Retinal pigment epithelial cell (primary cell): ENCODE results near the gene FLII.

Experiments used
- DNase-seq: peaks from one replicate; pipeline ENCODE4 v3.0.0-alpha.2; 2010; ENCODE audit warnings: low read depth
- H3K4me3 ChIP-seq: 2 replicates; pipeline ENCODE4 v1.5.1; 2011; ENCODE audit warnings: mild to moderate bottlenecking, low read length, control low read depth, moderate library complexity
- TF ChIP-seq, protein P1 (sequence below): conservative IDR thresholded peaks from 2 replicates; pipeline ENCODE4 v1.5.1; 2011; ENCODE audit warnings: low read depth, low read length, control low read depth, inconsistent platforms

The FLII gene

GRCh38 chr17:18254888-18255649 lies 3.5 kb downstream of the FLII start:
- TF ChIP-seq, protein P1, sequence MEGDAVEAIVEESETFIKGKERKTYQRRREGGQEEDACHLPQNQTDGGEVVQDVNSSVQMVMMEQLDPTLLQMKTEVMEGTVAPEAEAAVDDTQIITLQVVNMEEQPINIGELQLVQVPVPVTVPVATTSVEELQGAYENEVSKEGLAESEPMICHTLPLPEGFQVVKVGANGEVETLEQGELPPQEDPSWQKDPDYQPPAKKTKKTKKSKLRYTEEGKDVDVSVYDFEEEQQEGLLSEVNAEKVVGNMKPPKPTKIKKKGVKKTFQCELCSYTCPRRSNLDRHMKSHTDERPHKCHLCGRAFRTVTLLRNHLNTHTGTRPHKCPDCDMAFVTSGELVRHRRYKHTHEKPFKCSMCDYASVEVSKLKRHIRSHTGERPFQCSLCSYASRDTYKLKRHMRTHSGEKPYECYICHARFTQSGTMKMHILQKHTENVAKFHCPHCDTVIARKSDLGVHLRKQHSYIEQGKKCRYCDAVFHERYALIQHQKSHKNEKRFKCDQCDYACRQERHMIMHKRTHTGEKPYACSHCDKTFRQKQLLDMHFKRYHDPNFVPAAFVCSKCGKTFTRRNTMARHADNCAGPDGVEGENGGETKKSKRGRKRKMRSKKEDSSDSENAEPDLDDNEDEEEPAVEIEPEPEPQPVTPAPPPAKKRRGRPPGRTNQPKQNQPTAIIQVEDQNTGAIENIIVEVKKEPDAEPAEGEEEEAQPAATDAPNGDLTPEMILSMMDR, result no peak
- no peak overlapping the region for H3K4me3 ChIP-seq
- DNase-seq, result no peak

- no peak for DNase-seq
- TF ChIP-seq, protein P1, result no peak
- no peak overlapping the region for H3K4me3 ChIP-seq
Observed at GRCh38 chr17:18253947-18254821, 4.4 kb downstream of the FLII start.

DNA sequence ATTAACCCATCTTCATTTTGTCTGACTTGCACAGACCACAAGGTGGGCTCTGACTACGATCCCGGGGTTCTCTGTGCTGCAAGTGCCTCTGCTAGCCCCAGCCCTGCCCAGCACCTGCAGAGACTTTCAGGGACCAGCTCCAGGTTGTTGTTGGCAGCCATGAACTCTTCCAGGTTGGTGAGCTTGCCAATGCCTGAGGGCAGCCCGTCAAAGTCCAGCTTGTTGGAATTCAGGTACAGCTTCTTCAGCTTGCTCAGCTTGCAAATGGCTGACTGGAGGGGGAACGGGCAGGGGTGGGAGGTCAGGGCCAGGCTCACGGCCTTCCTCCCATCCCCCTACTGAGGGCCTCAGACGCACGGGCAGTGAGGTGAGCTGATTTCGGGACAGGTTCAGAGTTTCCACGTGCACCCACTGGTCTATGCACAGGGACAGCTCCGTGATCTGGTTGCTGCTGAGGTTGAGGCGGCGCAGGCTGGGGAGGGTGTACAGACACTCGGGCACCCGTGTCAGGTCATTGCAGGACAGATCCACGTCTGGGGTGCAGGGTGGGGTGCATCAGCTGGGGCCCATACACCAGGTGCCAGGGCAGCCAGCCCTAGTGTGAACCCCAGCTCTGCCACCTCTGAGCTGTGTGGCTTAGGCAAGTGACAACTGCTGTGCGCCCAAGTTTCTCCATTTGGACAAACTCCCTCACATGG lies 5.2 kb downstream of the FLII start:
- H3K4me3 ChIP-seq, result no peak overlapping the region
- TF ChIP-seq, protein P1, result no peak
- no peak for DNase-seq

DNA sequence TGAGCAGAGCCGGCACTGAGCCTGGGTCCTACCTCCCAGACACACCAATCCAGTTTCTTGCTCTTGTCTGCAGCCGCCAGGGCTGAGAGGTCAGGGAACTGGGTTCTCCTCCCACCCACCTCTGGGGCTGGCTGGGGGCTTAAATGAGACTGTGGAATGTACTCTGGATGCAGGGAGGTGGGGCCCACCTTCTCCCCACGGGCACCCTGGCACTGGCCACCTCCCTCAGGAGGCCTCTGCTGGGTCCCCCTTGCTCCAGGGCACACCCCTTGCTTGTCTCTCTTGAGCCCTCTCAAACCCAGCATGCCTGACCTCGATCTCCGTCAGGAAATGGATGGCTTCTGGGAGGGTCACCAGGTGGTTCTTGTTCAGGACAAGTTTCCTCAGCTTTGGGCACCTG lies 6.4 kb downstream of the FLII start:
- TF ChIP-seq, protein P1, result no peak
- H3K4me3 ChIP-seq, result no peak overlapping the region

GRCh38 chr17:18251204-18251603 lies 7.3 kb downstream of the FLII start:
- no peak for DNase-seq
- no peak overlapping the region for H3K4me3 ChIP-seq
- TF ChIP-seq, protein P1, result no peak

More for the DNA sequence above, 6.4 kb downstream of the FLII start:
- no peak for DNase-seq

- no peak overlapping the region for H3K4me3 ChIP-seq
- no peak for DNase-seq
- TF ChIP-seq, protein P1, result no peak
Observed at GRCh38 chr17:18250708-18251107, 7.8 kb downstream of the FLII start.
